ENCODE measurements around the gene ADGRV1. TPM values are rescaled to one million over a fixed set of nuclear protein-coding genes. Genes with fewer than 3 reads are reported as not detected.
"Not testable (repeated sequence)": the region's sequence is repeated elsewhere in the genome, so short reads cannot be mapped to it uniquely, and the experiment has no call there.

ADGRV1 gene
- total and polyA plus RNA-seq, 2 donors (not counting 3 experiments of a cell fraction or from before 2014, with no cell fraction given), result 0.11 to 0.55 TPM

DNA sequence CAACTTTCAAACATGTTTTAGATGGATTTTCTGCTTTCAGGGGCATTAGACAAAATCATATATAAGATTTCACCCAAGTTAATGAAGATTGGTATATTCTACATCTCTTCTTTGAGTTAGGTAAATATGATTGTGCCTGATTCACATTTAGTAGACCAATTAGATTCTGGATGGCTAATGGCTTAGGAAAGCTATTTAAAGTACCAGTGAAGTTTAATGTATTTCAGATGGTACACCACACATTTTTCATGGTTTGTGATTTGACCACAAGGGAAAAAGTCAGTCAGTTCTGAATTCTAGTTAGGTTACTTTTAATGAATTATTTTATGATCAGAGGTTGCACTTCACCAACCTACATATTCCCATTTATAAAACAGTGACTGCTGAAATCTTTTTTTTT lies 409.7 kb downstream of the ADGRV1 start:
- H3K4me3 ChIP-seq (replicated peaks in 1 of 3; ENCODE audit: insufficient read depth in 1 of 3, low read depth in 1 of 3, low read length in 3 of 3), result no peak overlapping the region
- H3K9me3 ChIP-seq (replicated peaks; ENCODE audit: control insufficient read depth, insufficient read depth, low read length), result no peaks in the 10 kb centered on the region
- no peaks in the 10 kb centered on the region for H3K36me3 ChIP-seq (ENCODE audit: control insufficient read depth in 2 of 2, extremely low read depth in 1 of 2, insufficient read depth in 2 of 2, low read length in 2 of 2)
- peak overlapping the region; percentile 37 for H2AFZ ChIP-seq (ENCODE audit: low read depth, low read length)
- H3K4me2 ChIP-seq (ENCODE audit: insufficient read depth, low read length), result peak overlapping the region; percentile 27
- FAIRE-seq (no peak), DNase-seq (ENCODE audit: low read depth, low spot score) (no peak)
- TSS peak; percentile 19 for BruUV-seq (replicated peaks)
- H3K9me1 ChIP-seq (replicated peaks; ENCODE audit: control insufficient read depth, extremely low read depth, insufficient read depth, low read length), result no peaks in the 10 kb centered on the region
- intact Hi-C loops (cut with micrococcal nuclease) (loop anchor here (1.0 to 10.0 kb wide), 3 partner anchors 36 to 444 kb away; partner anchors contain the start of genes ARRDC3 and LYSMD3), dilution Hi-C loops (cut with MboI; ENCODE audit: extremely low pct_ligation_motif_present, low sequenced_read_pairs) (no loop called here)
- H3K4me1 ChIP-seq (ENCODE audit: control insufficient read depth, extremely low read depth, insufficient read depth, low read length), result peaks cover 32% of the 10 kb centered on the region
- no peaks in the 10 kb centered on the region for H4K20me1 ChIP-seq (replicated peaks; ENCODE audit: control insufficient read depth, extremely low read depth, insufficient read depth, low read length)
- ChIA-PET CTCF (interaction anchor here (0.9 to 2.8 kb wide), 8 partner anchors 12 to 417 kb away, joined by 3 to 11 read pairs (median 6); partner anchors contain the start of gene ARRDC3), POLR2A (interaction anchor here (0.6 kb wide), 1 partner anchor 412 kb away, joined by 8 read pairs; no protein-coding TSS in a partner anchor)
- no peaks in the 10 kb centered on the region for H3K79me2 ChIP-seq (ENCODE audit: control insufficient read depth, insufficient read depth, low read length)
- TF ChIP-seq, protein P1, sequence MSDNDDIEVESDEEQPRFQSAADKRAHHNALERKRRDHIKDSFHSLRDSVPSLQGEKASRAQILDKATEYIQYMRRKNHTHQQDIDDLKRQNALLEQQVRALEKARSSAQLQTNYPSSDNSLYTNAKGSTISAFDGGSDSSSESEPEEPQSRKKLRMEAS (IDR thresholded peaks at IDR 0.05; ENCODE audit: insufficient read depth, insufficient read length), result no peak
- TF ChIP-seq POLR2AphosphoS5 (IDR thresholded peaks at IDR 0.05; ENCODE audit: insufficient read depth, low read depth, low read length), result no peak
- peak overlapping the region; percentile 7 for H3K9ac ChIP-seq (replicated peaks; ENCODE audit: extremely low read depth, insufficient read depth, low read length)
- no peaks in the 10 kb centered on the region for H3K27me3 ChIP-seq (ENCODE audit: control insufficient read depth in 2 of 2, insufficient read depth in 2 of 2, low read length in 2 of 2)
- H3K27ac ChIP-seq (ENCODE audit: insufficient read depth, low read depth, low read length), result peak overlapping the region; percentile 57

DNA sequence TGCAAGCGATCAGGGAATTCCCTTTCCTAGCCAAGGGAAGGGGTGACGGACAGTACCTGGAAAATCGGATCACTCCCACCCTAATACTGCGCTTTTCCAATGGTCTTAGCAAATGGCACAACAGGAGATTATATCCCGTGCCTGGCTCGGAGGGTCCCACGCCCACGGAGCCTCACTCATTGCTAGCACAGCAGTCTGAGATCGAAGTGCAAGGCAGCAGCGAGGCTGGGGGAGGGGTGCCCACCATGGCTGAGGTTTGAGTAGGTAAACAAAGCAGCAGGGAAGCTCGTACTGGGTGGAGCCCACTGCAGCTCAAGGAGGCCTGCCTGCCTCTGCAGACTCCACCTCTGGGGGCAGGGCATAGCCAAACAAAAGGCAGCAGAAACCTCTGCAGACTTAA lies 411.3 kb downstream of the ADGRV1 start:
- H3K9me3 ChIP-seq (replicated peaks; ENCODE audit: control insufficient read depth, insufficient read depth, low read length); dilution Hi-C loops (cut with MboI; ENCODE audit: extremely low pct_ligation_motif_present, low sequenced_read_pairs): not testable (repeated sequence)

More for the DNA sequence above, 411.3 kb downstream of the ADGRV1 start:
- intact Hi-C loops (cut with micrococcal nuclease), result loop anchor here (2.0 to 10.0 kb wide), 2 partner anchors 37 to 445 kb away; partner anchors contain the start of gene LYSMD3
- peaks cover 24% of the 10 kb centered on the region for H3K4me1 ChIP-seq (ENCODE audit: control insufficient read depth, extremely low read depth, insufficient read depth, low read length)
- H3K9me1 ChIP-seq (replicated peaks; ENCODE audit: control insufficient read depth, extremely low read depth, insufficient read depth, low read length); DNase-seq (ENCODE audit: low read depth, low spot score); H2AFZ ChIP-seq (ENCODE audit: low read depth, low read length); H3K79me2 ChIP-seq (ENCODE audit: control insufficient read depth, insufficient read depth, low read length); FAIRE-seq; BruUV-seq (replicated peaks); H3K27me3 ChIP-seq (ENCODE audit: control insufficient read depth in 2 of 2, insufficient read depth in 2 of 2, low read length in 2 of 2); CTCF ChIA-PET; H3K4me2 ChIP-seq (ENCODE audit: insufficient read depth, low read length); H3K36me3 ChIP-seq (ENCODE audit: control insufficient read depth in 2 of 2, extremely low read depth in 1 of 2, insufficient read depth in 2 of 2, low read length in 2 of 2); H3K27ac ChIP-seq (ENCODE audit: insufficient read depth, low read depth, low read length); H4K20me1 ChIP-seq (replicated peaks; ENCODE audit: control insufficient read depth, extremely low read depth, insufficient read depth, low read length); POLR2A ChIA-PET; H3K9ac ChIP-seq (replicated peaks; ENCODE audit: extremely low read depth, insufficient read depth, low read length); H3K4me3 ChIP-seq (replicated peaks in 1 of 3; ENCODE audit: insufficient read depth in 1 of 3, low read depth in 1 of 3, low read length in 3 of 3): not testable (repeated sequence)
